Measurements from ENCODE around the gene MYO16.

DNA sequence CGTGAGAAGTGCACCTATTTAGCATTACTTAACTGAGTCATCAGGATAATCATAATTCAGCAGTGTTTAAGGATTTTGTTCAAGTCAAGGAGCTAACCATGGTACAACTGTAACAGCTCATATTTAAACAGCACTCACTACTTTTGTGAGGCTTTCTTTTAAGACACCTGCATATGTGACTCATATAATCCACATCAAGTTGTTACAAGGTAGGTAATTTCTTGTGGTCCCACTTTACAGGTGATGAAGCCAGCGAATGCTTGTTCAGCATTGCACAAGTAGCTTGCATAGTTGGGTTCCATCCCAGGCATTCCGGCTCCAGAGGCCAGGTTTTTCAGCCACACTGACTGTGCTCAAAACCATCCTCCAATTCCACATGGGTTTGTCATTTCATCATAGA lies 569.2 kb downstream of the MYO16 start:
- TF ChIP-seq PAX5 (IDR thresholded peaks at IDR 0.05; ENCODE audit: insufficient read depth, low read length, severe bottlenecking) (no peak), POU2F2 (IDR thresholded peaks at IDR 0.05; ENCODE audit: low read depth, low read length) (no peak), POLR2A (IDR thresholded peaks at IDR 0.05; ENCODE audit: low read depth, low read length) (no peak), POLR2AphosphoS5 (IDR thresholded peaks at IDR 0.05; ENCODE audit: low read depth, low read length) (no peak), TAF1 (IDR thresholded peaks at IDR 0.05; ENCODE audit: low read depth, low read length) (no peak), SPI1 (IDR thresholded peaks at IDR 0.05; ENCODE audit: low read depth, low read length) (no peak)

Data from GM12891 (cell line).